Vagina (tissue), 2 donors: ENCODE results near the gene ONECUT1. TPM values are rescaled to one million over a fixed set of nuclear protein-coding genes. Genes with fewer than 3 reads are reported as not detected.

ENCODE experiments used
- DNase-seq, 2 donors: peaks; one replicate each; pipeline ENCODE4 v3.0.0-alpha.2; 2017; ENCODE audit errors: extremely low spot score in 2 of 2
- H3K27ac ChIP-seq: fragments of 200-600 bp; sonication (generic); one replicate; pipeline ENCODE4 v1.5.1; 2019
- H3K27me3 ChIP-seq: fragments of 200-600 bp; sonication (generic); one replicate; pipeline ENCODE4 v1.5.1; 2019
- H3K36me3 ChIP-seq, 2 donors: fragments of 200-600 bp; sonication (generic); one replicate each; pipeline ENCODE4 v1.5.1; 2017 to 2019
- H3K4me1 ChIP-seq: fragments of 200-600 bp; sonication (generic); one replicate; pipeline ENCODE4 v1.5.1; 2019
- H3K4me3 ChIP-seq, 2 donors: fragments of 200-600 bp; sonication (generic); 1 replicate in 1 of 2; 2 replicates in 1 of 2; pipeline ENCODE4 v1.5.1; 2016 to 2019
- H3K9me3 ChIP-seq: fragments of 200-600 bp; sonication (generic); one replicate; pipeline ENCODE4 v1.5.1; 2019
- POLR2A ChIP-seq, 2 donors: fragments of 450-650 bp; IDR thresholded peaks; one replicate each; pipeline ENCODE4 v1.6.1; 2017; ENCODE audit warnings: antibody characterized with exemption in 2 of 2, mild to moderate bottlenecking in 2 of 2, moderate library complexity in 2 of 2
- POLR2AphosphoS5 ChIP-seq, 2 donors: sonication (generic); formaldehyde crosslinking; IDR thresholded peaks; one replicate each; pipeline ENCODE4 v1.9.0; 2017; ENCODE audit warnings: antibody characterized with exemption in 2 of 2, mild to moderate bottlenecking in 2 of 2, low read depth in 1 of 2; ENCODE audit not compliant: insufficient read depth in 1 of 2
- intact Hi-C: fragments of 100-400 bp; cut with DNase I; formaldehyde crosslinking; loops from one replicate; pipeline ENCODE4 v1.15.1; 2023
- total RNA-seq: library from RNA; depleted of rRNA; stranded (reverse); fragments of >200 nt; gene quantifications from one replicate; pipeline ENCODE4 v1.2.3, GENCODE V29; 2016
- TF ChIP-seq, protein P1 (sequence below), 3 experiments: fragments of 450-650 bp in 2 of 3; fragments of 200-600 bp in 1 of 3; sonication (generic) in 1 of 3; IDR thresholded peaks; one replicate each; pipeline ENCODE4 v1.5.1; 2017 to 2019; ENCODE audit warnings: antibody characterized with exemption in 3 of 3, mild to moderate bottlenecking in 2 of 3, moderate library complexity in 2 of 3

Gene ONECUT1
- total RNA-seq, 1 donor from 2014 or later, result not detected

- TF ChIP-seq POLR2A (IDR thresholded peaks at IDR 0.05) (no peak), POLR2AphosphoS5 (IDR thresholded peaks at IDR 0.05; ENCODE audit: insufficient read depth in 1 of 2, low read depth in 1 of 2) (no peak)
- TF ChIP-seq, protein P1, sequence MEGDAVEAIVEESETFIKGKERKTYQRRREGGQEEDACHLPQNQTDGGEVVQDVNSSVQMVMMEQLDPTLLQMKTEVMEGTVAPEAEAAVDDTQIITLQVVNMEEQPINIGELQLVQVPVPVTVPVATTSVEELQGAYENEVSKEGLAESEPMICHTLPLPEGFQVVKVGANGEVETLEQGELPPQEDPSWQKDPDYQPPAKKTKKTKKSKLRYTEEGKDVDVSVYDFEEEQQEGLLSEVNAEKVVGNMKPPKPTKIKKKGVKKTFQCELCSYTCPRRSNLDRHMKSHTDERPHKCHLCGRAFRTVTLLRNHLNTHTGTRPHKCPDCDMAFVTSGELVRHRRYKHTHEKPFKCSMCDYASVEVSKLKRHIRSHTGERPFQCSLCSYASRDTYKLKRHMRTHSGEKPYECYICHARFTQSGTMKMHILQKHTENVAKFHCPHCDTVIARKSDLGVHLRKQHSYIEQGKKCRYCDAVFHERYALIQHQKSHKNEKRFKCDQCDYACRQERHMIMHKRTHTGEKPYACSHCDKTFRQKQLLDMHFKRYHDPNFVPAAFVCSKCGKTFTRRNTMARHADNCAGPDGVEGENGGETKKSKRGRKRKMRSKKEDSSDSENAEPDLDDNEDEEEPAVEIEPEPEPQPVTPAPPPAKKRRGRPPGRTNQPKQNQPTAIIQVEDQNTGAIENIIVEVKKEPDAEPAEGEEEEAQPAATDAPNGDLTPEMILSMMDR (IDR thresholded peaks at IDR 0.05), result no peak
- H3K4me1 ChIP-seq, result no peaks in the 10 kb centered on the region
- no peaks in the 10 kb centered on the region for H3K36me3 ChIP-seq
- no peaks in the 10 kb centered on the region for H3K27me3 ChIP-seq
- H3K27ac ChIP-seq, result no peak overlapping the region
- no peak for DNase-seq
- intact Hi-C loops, result no loop called here
- no peak overlapping the region for H3K4me3 ChIP-seq
- H3K9me3 ChIP-seq, result no peaks in the 10 kb centered on the region
These were observed 27.5 kb downstream of the ONECUT1 start for GRCh38 chr15:52762621-52763020.

GRCh38 chr15:52760562-52760961 lies 29.6 kb downstream of the ONECUT1 start:
- Histone ChIP-seq H3K27ac (no peak overlapping the region), H3K36me3 (no peaks in the 10 kb centered on the region), H3K9me3 (no peaks in the 10 kb centered on the region), H3K4me3 (no peak overlapping the region), H3K4me1 (no peaks in the 10 kb centered on the region), H3K27me3 (no peaks in the 10 kb centered on the region)
- DNase-seq, result no peak
- intact Hi-C loops, result no loop called here
- TF ChIP-seq POLR2A (IDR thresholded peaks at IDR 0.05) (no peak), POLR2AphosphoS5 (IDR thresholded peaks at IDR 0.05; ENCODE audit: insufficient read depth in 1 of 2, low read depth in 1 of 2) (no peak)
- TF ChIP-seq, protein P1 (IDR thresholded peaks at IDR 0.05), result no peak

DNA sequence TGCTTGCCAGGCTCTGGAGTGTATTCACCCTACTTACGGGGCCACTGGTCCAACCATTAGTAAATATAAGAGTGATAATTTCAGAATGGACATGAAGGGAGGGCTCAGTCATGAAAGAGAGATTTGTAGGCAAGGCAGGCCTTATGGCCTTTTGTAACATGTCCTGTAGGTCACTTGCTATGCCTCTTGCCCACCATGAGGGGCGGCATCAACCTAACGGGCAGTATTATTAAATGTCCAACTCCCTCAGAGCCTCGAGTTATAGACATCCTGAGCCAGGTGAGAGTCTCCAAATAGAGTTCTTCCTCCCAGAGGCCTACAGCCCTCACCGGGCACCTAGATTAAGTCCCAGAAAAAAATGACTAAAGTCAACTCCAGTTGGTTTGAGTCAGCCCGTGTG lies 30.2 kb downstream of the ONECUT1 start:
- no peak for DNase-seq

GRCh38 chr15:52757496-52757895 lies 32.6 kb downstream of the ONECUT1 start:
- Histone ChIP-seq H3K4me1 (no peaks in the 10 kb centered on the region), H3K27ac (no peak overlapping the region), H3K27me3 (no peaks in the 10 kb centered on the region), H3K4me3 (no peak overlapping the region), H3K36me3 (no peaks in the 10 kb centered on the region), H3K9me3 (no peaks in the 10 kb centered on the region)
- intact Hi-C loops, result no loop called here
- TF ChIP-seq, protein P1 (IDR thresholded peaks at IDR 0.05), result no peak
- TF ChIP-seq POLR2A (IDR thresholded peaks at IDR 0.05), result no peak
- no peak for DNase-seq

More for the DNA sequence above, 30.2 kb downstream of the ONECUT1 start:
- Histone ChIP-seq H3K27me3 (no peaks in the 10 kb centered on the region), H3K4me3 (no peak overlapping the region), H3K9me3 (no peaks in the 10 kb centered on the region), H3K36me3 (no peaks in the 10 kb centered on the region), H3K4me1 (no peaks in the 10 kb centered on the region), H3K27ac (no peak overlapping the region)
- intact Hi-C loops, result no loop called here
- TF ChIP-seq POLR2A (IDR thresholded peaks at IDR 0.05) (no peak), POLR2AphosphoS5 (IDR thresholded peaks at IDR 0.05; ENCODE audit: insufficient read depth in 1 of 2, low read depth in 1 of 2) (no peak)
- TF ChIP-seq, protein P1 (IDR thresholded peaks at IDR 0.05), result no peak

GRCh38 chr15:52751522-52751921 lies 38.6 kb downstream of the ONECUT1 start:
- Histone ChIP-seq H3K27me3 (no peaks in the 10 kb centered on the region), H3K4me3 (no peak overlapping the region), H3K36me3 (no peaks in the 10 kb centered on the region), H3K27ac (no peak overlapping the region), H3K4me1 (no peaks in the 10 kb centered on the region), H3K9me3 (no peaks in the 10 kb centered on the region)
- no peak for DNase-seq
- intact Hi-C loops, result no loop called here
- TF ChIP-seq POLR2AphosphoS5 (IDR thresholded peaks at IDR 0.05; ENCODE audit: insufficient read depth in 1 of 2, low read depth in 1 of 2) (no peak), POLR2A (IDR thresholded peaks at IDR 0.05) (no peak)
- TF ChIP-seq, protein P1 (IDR thresholded peaks at IDR 0.05), result no peak
